Posterior vena cava (tissue), 2 donors: ENCODE measurements around the gene TCEAL8. TPM values are rescaled to one million over a fixed set of nuclear protein-coding genes. Genes with fewer than 3 reads are reported as not detected.
"Not testable (repeated sequence)": the region's sequence is repeated elsewhere in the genome, so short reads cannot be mapped to it uniquely, and the experiment has no call there.

Experiments used
- DNase-seq: peaks from one replicate; pipeline ENCODE4 v3.0.0-alpha.2; 2020; ENCODE audit warnings: low spot score
- intact Hi-C, 2 donors: fragments of 100-400 bp; cut with DNase I; formaldehyde crosslinking; loops; one replicate each; pipeline versions ENCODE4 v1.14.1 to v1.14.2; 2022 to 2023
- total RNA-seq, 2 donors: library from RNA; stranded (reverse); fragmentation: NEBNext Ultra II Directional; extraction: Animal tissue kit (Norgen Biotek cat#: 25700); gene quantifications; one replicate each; pipeline ENCODE4 v1.2.1, GENCODE V29; 2021
- donor health status: DM: yes; HTN: yes; CAD: no.
- donor health status: DM: yes; HTN: yes; CAD: no.

The TCEAL8 gene
- total RNA-seq, 2 donors from 2014 or later = 41.1 to 51.6 TPM

DNA sequence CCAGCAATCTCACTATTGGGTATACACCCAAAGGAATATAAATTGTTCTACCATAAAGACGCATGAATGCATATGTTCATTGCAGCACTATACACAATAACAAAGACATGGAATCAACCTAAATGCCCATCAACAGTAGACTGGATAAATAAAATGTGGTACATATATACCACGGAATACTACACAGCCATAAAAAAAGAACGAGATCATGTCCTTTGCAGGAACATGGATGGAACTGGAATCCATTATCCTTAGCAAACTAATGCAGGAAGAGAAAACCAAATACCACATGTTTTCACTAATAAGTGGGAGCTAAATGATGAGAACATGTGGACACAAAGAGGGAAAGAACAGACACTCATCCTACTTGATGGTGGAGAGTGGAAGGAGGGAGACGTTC is 29.0 kb downstream of the TCEAL8 start:
- intact Hi-C loops, DNase-seq: not testable (repeated sequence)

DNA sequence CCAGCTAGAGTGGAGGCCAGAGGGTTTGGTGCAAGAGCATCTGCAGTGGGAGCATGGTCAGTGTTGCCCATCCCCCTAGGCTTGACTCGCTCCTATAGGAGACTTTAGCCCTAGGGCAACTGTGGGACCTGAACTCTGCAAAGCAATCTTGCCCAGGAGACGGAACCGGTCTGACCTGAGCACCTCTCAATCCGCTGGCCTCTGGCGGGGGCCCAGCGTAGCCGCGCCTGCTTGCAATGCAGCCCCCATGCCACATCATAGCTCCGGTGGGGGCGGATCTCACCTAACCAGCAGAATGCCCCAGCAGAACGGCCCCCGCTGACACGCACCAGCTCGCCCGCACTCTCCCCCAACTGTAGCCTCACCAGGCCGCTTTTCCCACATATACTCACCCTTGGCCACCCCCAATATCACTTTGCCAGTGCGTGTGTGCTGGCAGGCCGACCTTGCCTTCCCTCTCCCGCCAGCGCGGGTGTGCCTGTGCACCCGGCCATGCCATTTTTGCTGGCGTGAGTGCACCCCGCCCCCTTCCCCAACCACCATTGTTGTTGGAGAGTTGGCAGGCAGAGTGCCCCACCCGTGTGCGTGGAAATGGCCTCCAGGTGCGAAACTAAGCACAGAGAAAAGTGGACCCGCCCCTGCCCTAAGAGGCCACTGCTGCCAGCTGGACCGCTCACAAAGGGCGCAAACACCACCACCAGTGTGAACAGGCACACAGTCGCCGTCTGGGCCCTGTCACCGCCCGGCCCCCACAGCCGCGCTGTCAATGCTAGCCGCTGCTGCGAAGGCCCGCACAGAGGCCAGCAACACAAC is 34.2 kb downstream of the TCEAL8 start:
- intact Hi-C loops = no loop called here
- no peak for DNase-seq

DNA sequence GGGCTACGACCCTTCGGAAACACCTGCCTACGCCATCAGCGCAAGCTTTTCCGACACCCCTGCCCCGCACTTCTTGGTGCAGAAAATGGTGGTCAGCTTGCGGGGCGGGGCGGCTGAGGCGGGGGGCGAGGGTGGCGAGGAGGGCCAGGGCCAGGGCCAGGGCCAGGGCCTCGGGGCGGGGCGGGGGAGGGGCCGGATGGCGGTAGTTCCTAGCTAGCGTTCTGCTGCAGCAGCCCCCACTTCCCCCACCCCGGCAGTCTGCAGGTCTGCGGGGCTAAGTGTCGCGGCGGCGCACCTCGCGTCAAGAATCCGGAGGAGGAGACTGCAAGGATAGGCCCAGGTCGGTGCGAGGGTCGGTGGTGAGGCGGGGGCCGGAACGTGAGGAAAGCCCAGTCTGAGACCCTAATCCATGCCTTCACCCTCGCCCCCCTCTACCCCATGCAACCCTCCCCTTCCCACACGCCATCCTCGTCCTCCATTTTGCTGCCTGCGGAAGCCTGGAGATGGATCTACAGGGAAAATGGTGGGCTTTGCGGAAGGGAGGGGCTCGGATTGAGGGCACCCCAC is 39.4 kb downstream of the TCEAL8 start:
- intact Hi-C loops = loop anchor here (5.0 kb wide), 2 partner anchors 37 to 1997 kb away; no protein-coding TSS in a partner anchor
- DNase-seq = peak; percentile 85

DNA sequence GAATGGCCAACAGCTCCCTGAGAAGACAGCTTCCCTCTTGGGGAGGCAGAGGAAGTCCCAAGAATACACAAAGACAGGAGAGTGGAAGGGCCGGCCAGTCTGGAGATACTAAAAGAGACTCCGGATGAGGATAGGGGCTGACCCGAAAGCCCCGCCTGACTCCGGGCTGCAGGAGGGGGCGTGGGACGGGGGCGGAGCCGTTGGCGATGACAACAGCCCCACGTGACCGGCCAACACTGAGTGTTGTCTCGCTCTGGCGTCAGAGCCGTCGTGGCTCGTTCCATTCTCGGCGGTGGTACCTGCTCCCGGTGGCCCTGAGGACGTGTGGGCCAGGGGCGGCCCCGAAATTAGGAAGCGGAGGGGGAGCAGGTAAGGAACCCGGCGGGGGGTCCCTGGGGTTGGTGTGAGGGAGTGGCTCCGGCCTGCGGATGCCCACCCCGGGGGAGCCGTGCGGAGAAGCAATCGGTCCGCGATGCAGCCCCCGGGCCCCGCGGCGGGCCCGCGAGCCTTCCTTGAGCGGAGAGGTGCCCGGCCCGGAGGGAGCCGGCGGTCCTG is 40.0 kb downstream of the TCEAL8 start, which contains the start of gene BEX4:
Gene BEX4 (plus strand): TSS at position 239 of the 555 bp plus-strand sequence. CDS start 1,046 bp downstream, outside the sequence.
- peak; percentile 94 for DNase-seq
- intact Hi-C loops = loop anchor here (5.0 kb wide), 2 partner anchors 37 to 1997 kb away; no protein-coding TSS in a partner anchor

GRCh38 chrX:103212749-103213457 is 42.1 kb downstream of the TCEAL8 start:
- no peak for DNase-seq
- intact Hi-C loops = no loop called here

- no peak for DNase-seq
- intact Hi-C loops = no loop called here
Measured at GRCh38 chrX:103211012-103211715, 43.8 kb downstream of the TCEAL8 start.

DNA sequence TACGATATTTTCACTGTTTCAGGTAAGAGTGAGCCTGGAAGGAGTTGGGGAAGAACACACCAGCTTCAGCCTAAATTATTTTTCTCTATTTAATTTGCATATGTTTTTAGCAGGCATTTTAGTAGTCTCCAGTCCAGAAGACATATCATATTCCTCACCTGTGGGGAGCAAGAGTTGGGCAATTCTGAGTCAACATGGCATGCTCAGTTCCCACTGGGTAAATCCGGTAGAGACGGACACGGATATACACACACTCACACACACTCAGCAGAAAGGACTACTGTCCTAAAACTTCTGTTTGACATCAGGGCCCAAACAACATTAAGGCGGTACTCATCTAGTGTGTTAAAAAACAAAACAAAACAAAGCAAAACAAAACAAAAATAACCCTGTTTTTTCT is 44.9 kb downstream of the TCEAL8 start:
- intact Hi-C loops = no loop called here
- no peak for DNase-seq

Other genes with a start within 250 kb of the TCEAL8 start
- gene BEX1, start 191.0 kb downstream of the TCEAL8 start, total RNA-seq = under 1 TPM; 0.76 to 0.83 TPM
- 1 to 10 TPM; 1.2 to 3.1 TPM for gene NXF3, start 162.0 kb downstream of the TCEAL8 start, total RNA-seq
- 10 to 100 TPM; 22.2 to 22.9 TPM for gene BEX4, start 40.0 kb downstream of the TCEAL8 start, total RNA-seq
- gene TCEAL5, start 21.6 kb upstream of the TCEAL8 start, total RNA-seq = under 1 TPM; 0.33 to 0.46 TPM
- gene BEX2, start 55.8 kb upstream of the TCEAL8 start, total RNA-seq = under 1 TPM in 1 of 2 donors, not detected in 1; 0.57 TPM
- 10 to 100 TPM in 1 of 2 donors, 1 to 10 TPM in 1; 7.5 to 11.6 TPM for gene TCEAL7, start 75.1 kb upstream of the TCEAL8 start, total RNA-seq
- 10 to 100 TPM; 45.8 to 54.6 TPM for gene TCEAL9, start 101.4 kb upstream of the TCEAL8 start, total RNA-seq
- 10 to 100 TPM; 45.2 to 85.3 TPM for gene BEX3, start 121.4 kb upstream of the TCEAL8 start, total RNA-seq